HEK293 (cell line): ENCODE results near the gene PEX6.

ENCODE experiments used
- BCL11B ChIP-seq: fragments of 450-650 bp; formaldehyde crosslinking; IDR thresholded peaks from 2 replicates; pipeline ENCODE4 v1.5.1; 2016; ENCODE audit warnings: low read depth, missing biosample characterization, missing genetic modification characterization
- EGR2 ChIP-seq: fragments of 450-650 bp; formaldehyde crosslinking; IDR thresholded peaks from 2 replicates; pipeline ENCODE4 v1.5.1; 2016; ENCODE audit warnings: low read depth, missing biosample characterization, missing genetic modification characterization
- GLI2 ChIP-seq: fragments of 450-650 bp; formaldehyde crosslinking; IDR thresholded peaks from 2 replicates; pipeline ENCODE4; 2017; ENCODE audit warnings: missing biosample characterization, missing genetic modification characterization, low read depth, borderline replicate concordance
- HOXD13 ChIP-seq: sonication (generic); formaldehyde crosslinking; IDR thresholded peaks from 2 replicates; pipeline ENCODE4 v1.8.0; 2022; ENCODE audit warnings: missing genetic modification reagents, borderline replicate concordance
- INSM2 ChIP-seq: fragments of 450-650 bp; formaldehyde crosslinking; IDR thresholded peaks from 2 replicates; pipeline ENCODE4 v1.5.1; 2016; ENCODE audit warnings: missing biosample characterization, missing genetic modification characterization
- KLF1 ChIP-seq: fragments of 450-650 bp; formaldehyde crosslinking; IDR thresholded peaks from 2 replicates; pipeline ENCODE4 v1.5.1; 2016; ENCODE audit warnings: missing biosample characterization, missing genetic modification characterization
- KLF10 ChIP-seq: fragments of 450-650 bp; IDR thresholded peaks from 2 replicates; pipeline ENCODE4 v1.5.1; 2018; ENCODE audit warnings: missing biosample characterization, mild to moderate bottlenecking, missing genetic modification characterization
- PRDM1 ChIP-seq: fragments of 450-650 bp; formaldehyde crosslinking; IDR thresholded peaks from 2 replicates; pipeline ENCODE4; 2016; ENCODE audit warnings: missing biosample characterization, missing genetic modification characterization
- PRDM10 ChIP-seq: fragments of 450-650 bp; formaldehyde crosslinking; IDR thresholded peaks from 2 replicates; pipeline ENCODE4 v1.5.1; 2016; ENCODE audit warnings: missing biosample characterization, missing genetic modification characterization
- PRDM6 ChIP-seq: fragments of 450-650 bp; formaldehyde crosslinking; IDR thresholded peaks from 2 replicates; pipeline ENCODE4 v1.5.1; 2017; ENCODE audit warnings: missing biosample characterization, missing genetic modification characterization
- SALL2 ChIP-seq: fragments of 450-650 bp; formaldehyde crosslinking; IDR thresholded peaks from 2 replicates; pipeline ENCODE4 v1.5.0; 2017; ENCODE audit warnings: missing biosample characterization, mild to moderate bottlenecking, missing genetic modification characterization, borderline replicate concordance
- ZBTB17 ChIP-seq: fragments of 450-650 bp; formaldehyde crosslinking; IDR thresholded peaks from 2 replicates; pipeline ENCODE4 v1.5.1; 2016; ENCODE audit warnings: missing biosample characterization, missing genetic modification characterization
- ZBTB21 ChIP-seq: fragments of 450-650 bp; formaldehyde crosslinking; IDR thresholded peaks from 2 replicates; pipeline ENCODE4 v1.5.1; 2017; ENCODE audit warnings: missing biosample characterization, missing genetic modification characterization
- ZBTB6 ChIP-seq: fragments of 450-650 bp; formaldehyde crosslinking; IDR thresholded peaks from 2 replicates; pipeline ENCODE4 v1.5.1; 2017; ENCODE audit warnings: missing biosample characterization, missing genetic modification characterization
- ZNF211 ChIP-seq: fragments of 450-650 bp; formaldehyde crosslinking; IDR thresholded peaks from 2 replicates; pipeline ENCODE4 v1.5.1; 2016; ENCODE audit warnings: low read depth, missing biosample characterization, missing genetic modification characterization
- ZNF311 ChIP-seq: fragments of 450-650 bp; formaldehyde crosslinking; IDR thresholded peaks from 2 replicates; pipeline ENCODE4 v1.5.1; 2017; ENCODE audit warnings: missing biosample characterization, missing genetic modification characterization, borderline replicate concordance
- ZNF324 ChIP-seq: fragments of 450-650 bp; formaldehyde crosslinking; IDR thresholded peaks from 2 replicates; pipeline ENCODE4 v1.5.1; 2016; ENCODE audit warnings: missing biosample characterization, missing genetic modification characterization
- ZNF335 ChIP-seq: fragments of 450-650 bp; formaldehyde crosslinking; conservative IDR thresholded peaks from 2 replicates; pipeline ENCODE4 v1.5.1; 2016; ENCODE audit warnings: missing biosample characterization, missing genetic modification characterization
- ZNF37A ChIP-seq: fragments of 450-650 bp; IDR thresholded peaks from 2 replicates; pipeline ENCODE4 v1.5.1; 2018; ENCODE audit warnings: missing biosample characterization, missing genetic modification characterization
- ZNF48 ChIP-seq: fragments of 450-650 bp; formaldehyde crosslinking; IDR thresholded peaks from 2 replicates; pipeline ENCODE4 v1.5.1; 2016; ENCODE audit warnings: missing biosample characterization, missing genetic modification characterization
- ZNF501 ChIP-seq: fragments of 450-650 bp; formaldehyde crosslinking; IDR thresholded peaks from 2 replicates; pipeline ENCODE4 v1.5.1; 2016; ENCODE audit warnings: missing biosample characterization, missing genetic modification characterization
- ZNF530 ChIP-seq: fragments of 450-650 bp; formaldehyde crosslinking; IDR thresholded peaks from 2 replicates; pipeline ENCODE4 v1.5.1; 2016; ENCODE audit warnings: low read depth, missing biosample characterization, missing genetic modification characterization
- ZNF629 ChIP-seq: fragments of 450-650 bp; formaldehyde crosslinking; IDR thresholded peaks from 2 replicates; pipeline ENCODE4 v1.5.1; 2017; ENCODE audit warnings: missing biosample characterization, missing genetic modification characterization
- ZNF704 ChIP-seq: fragments of 450-650 bp; formaldehyde crosslinking; IDR thresholded peaks from 2 replicates; pipeline ENCODE4 v1.5.1; 2016; ENCODE audit warnings: missing biosample characterization, missing genetic modification characterization
- TF ChIP-seq, protein P1 (sequence below): fragments of 450-650 bp; formaldehyde crosslinking; IDR thresholded peaks from 2 replicates; pipeline ENCODE4 v1.5.1; 2017; ENCODE audit warnings: missing biosample characterization, missing genetic modification characterization
- TF ChIP-seq, protein P2 (sequence below): fragments of 450-650 bp; formaldehyde crosslinking; IDR thresholded peaks from 2 replicates; pipeline ENCODE4 v1.5.1; 2016; ENCODE audit warnings: missing biosample characterization, missing genetic modification characterization

The PEX6 gene

DNA sequence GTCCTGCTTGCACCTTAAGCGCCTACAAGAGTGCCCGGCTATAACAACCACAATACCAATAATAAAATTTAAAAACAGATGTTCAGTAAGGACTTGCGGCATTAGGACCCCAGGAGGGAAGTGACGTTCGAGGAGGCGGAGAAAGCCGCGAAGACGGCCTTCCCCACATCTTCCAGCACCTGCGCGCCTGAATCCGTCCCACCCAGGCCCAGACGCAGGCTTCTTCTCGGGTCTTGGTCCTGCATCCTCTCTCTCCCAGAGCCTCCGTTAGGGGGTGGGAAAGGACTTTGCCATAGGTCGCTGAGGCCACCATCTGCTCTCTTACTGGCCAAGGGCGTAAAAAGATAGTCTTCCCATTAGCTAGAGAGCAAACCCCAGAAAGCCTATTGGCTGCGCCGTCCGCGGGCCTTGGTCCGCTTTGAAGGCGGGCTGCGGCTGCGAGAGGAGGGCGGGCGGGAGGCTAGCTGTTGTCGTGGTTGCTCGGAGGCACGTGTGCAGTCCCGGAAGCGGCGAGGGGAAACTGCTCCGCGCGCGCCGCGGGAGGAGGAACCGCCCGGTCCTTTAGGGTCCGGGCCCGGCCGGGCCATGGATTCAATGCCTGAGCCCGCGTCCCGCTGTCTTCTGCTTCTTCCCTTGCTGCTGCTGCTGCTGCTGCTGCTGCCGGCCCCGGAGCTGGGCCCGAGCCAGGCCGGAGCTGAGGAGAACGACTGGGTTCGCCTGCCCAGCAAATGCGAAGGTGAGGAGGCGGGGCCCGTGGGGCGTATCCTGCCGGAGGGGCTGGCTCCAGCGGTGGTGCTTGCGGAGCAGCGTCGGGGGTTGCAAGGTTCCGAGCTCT lies 49.8 kb downstream of the PEX6 start, which contains the start of gene CNPY3 (continued):
- TF ChIP-seq PRDM10 (tag by site-specific recombination) (no peak), ZNF324 (tag by site-specific recombination) (0 out of 2 replicates have a peak, but pooled peaks have one; percentile 50), KLF10 (peak; percentile 82), ZBTB17 (tag by site-specific recombination) (no peak; the same call in none of the 2 replicates), KLF1 (tag by site-specific recombination) (peak; percentile 90), BCL11B (peak; percentile 53; the same call in 1 of the 2 replicates), INSM2 (tag by site-specific recombination) (peak; percentile 61; the same call in 1 of the 2 replicates), ZBTB21 (tag by site-specific recombination) (no peak), ZBTB6 (no peak), ZNF37A (tag by site-specific recombination) (no peak), ZNF311 (tag by site-specific recombination) (no peak), PRDM1 (0 out of 2 replicates have a peak, but pooled peaks have one; percentile 6), ZNF704 (no peak), SALL2 (tag by site-specific recombination) (no peak), ZNF629 (tag by site-specific recombination) (peak; percentile 74), PRDM6 (tag by site-specific recombination) (no peak), GLI2 (tag by site-specific recombination) (no peak), ZNF501 (tag by site-specific recombination) (peak; percentile 90), EGR2 (tag by site-specific recombination) (0 out of 2 replicates have a peak, but pooled peaks have one; percentile 43), ZNF211 (no peak), HOXD13 (CRISPR knock-in tag) (no peak), ZNF530 (tag by site-specific recombination) (no peak), ZNF48 (tag by site-specific recombination) (no peak), ZNF335 (tag by site-specific recombination) (peak; percentile 98)
- TF ChIP-seq, protein P1, sequence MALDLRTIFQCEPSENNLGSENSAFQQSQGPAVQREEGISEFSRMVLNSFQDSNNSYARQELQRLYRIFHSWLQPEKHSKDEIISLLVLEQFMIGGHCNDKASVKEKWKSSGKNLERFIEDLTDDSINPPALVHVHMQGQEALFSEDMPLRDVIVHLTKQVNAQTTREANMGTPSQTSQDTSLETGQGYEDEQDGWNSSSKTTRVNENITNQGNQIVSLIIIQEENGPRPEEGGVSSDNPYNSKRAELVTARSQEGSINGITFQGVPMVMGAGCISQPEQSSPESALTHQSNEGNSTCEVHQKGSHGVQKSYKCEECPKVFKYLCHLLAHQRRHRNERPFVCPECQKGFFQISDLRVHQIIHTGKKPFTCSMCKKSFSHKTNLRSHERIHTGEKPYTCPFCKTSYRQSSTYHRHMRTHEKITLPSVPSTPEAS (tag by site-specific recombination), result no peak
- TF ChIP-seq, protein P2, sequence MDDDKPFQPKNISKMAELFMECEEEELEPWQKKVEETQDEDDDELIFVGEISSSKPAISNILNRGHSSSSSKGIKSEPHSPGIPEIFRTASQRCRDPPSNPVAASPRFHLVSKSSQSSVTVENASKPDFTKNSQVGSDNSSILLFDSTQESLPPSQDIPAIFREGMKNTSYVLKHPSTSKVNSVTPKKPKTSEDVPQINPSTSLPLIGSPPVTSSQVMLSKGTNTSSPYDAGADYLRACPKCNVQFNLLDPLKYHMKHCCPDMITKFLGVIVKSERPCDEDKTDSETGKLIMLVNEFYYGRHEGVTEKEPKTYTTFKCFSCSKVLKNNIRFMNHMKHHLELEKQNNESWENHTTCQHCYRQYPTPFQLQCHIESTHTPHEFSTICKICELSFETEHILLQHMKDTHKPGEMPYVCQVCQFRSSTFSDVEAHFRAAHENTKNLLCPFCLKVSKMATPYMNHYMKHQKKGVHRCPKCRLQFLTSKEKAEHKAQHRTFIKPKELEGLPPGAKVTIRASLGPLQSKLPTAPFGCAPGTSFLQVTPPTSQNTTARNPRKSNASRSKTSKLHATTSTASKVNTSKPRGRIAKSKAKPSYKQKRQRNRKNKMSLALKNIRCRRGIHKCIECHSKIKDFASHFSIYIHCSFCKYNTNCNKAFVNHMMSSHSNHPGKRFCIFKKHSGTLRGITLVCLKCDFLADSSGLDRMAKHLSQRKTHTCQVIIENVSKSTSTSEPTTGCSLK (tag by site-specific recombination), result no peak
